Caco-2 (cell line): ENCODE results near the gene F12. TPM values are rescaled to one million over a fixed set of nuclear protein-coding genes. Genes with fewer than 3 reads are reported as not detected.
A peak's percentile ranks its signal among the peaks of the same experiment; 100 is the strongest.

ENCODE experiments used
- BruUV-seq: library from RNA; stranded (reverse); fragments of 400-500 nt; replicated peaks from 2 replicates; lab custom pipeline; 2021; lab: Mats Ljungman, UMichigan
- CTCF ChIA-PET: fragments of 300-600 bp; sonication (Branson Sonifier 250); formaldehyde crosslinking; loops from one replicate; lab custom pipeline; 2022; ENCODE audit warnings: antibody characterized with exemption; lab: Charles Lee
- POLR2A ChIA-PET: fragments of 300-600 bp; sonication (Branson Sonifier 250); formaldehyde crosslinking; loops from one replicate; lab custom pipeline; 2022; ENCODE audit warnings: antibody characterized with exemption; lab: Charles Lee
- DNase-seq, 2 experiments: peaks; one replicate each; pipeline versions ENCODE4 v3.0.0 to v3.0.0-alpha.2; 2020 to 2022
- H3K27me3 ChIP-seq: replicated peaks from 2 replicates; pipeline ENCODE4 v1.6.0; 2011; ENCODE audit warnings: low read length; ENCODE audit not compliant: control insufficient read depth, insufficient read depth
- H3K36me3 ChIP-seq: 2 replicates; pipeline ENCODE4 v1.5.1; 2011; ENCODE audit warnings: low read length; ENCODE audit not compliant: control insufficient read depth, insufficient read depth
- H3K4me1 ChIP-seq: fragments of 250-450 bp; sonication (Bioruptor Pico); 2 replicates; pipeline ENCODE4 v1.5.1; 2020; ENCODE audit warnings: mild to moderate bottlenecking
- H3K4me3 ChIP-seq: 2 replicates; pipeline ENCODE4 v1.5.1; 2011; ENCODE audit warnings: low read depth, mild to moderate bottlenecking, control low read depth, low read length
- H3K9me3 ChIP-seq: fragments of 250-450 bp; sonication (Bioruptor Pico); 2 replicates; pipeline ENCODE4 v1.5.1; 2020; ENCODE audit warnings: mild to moderate bottlenecking, moderate library complexity
- H3K27ac Mint-ChIP-seq: one replicate; pipeline ENCODE4 v1.8.0; 2022; ENCODE audit warnings: mixed read lengths; ENCODE audit not compliant: unreplicated experiment
- H3K27me3 Mint-ChIP-seq: one replicate; pipeline ENCODE4 v1.8.0; 2022; ENCODE audit warnings: mixed read lengths; ENCODE audit not compliant: insufficient read depth, unreplicated experiment
- H3K36me3 Mint-ChIP-seq: one replicate; pipeline ENCODE4 v1.8.0; 2022; ENCODE audit warnings: mild to moderate bottlenecking, mixed read lengths; ENCODE audit not compliant: insufficient read depth, unreplicated experiment
- H3K4me1 Mint-ChIP-seq: one replicate; pipeline ENCODE4 v1.8.0; 2022; ENCODE audit warnings: low read depth, mixed read lengths; ENCODE audit not compliant: unreplicated experiment
- H3K4me3 Mint-ChIP-seq: one replicate; pipeline ENCODE4 v1.8.0; 2022; ENCODE audit warnings: mild to moderate bottlenecking, moderate library complexity, mixed read lengths; ENCODE audit not compliant: unreplicated experiment
- H3K9me3 Mint-ChIP-seq: one replicate; pipeline ENCODE4 v1.8.0; 2022; ENCODE audit warnings: mixed read lengths; ENCODE audit not compliant: unreplicated experiment
- CTCF ChIP-seq, 2 experiments: fragments of 200-600 bp in 1 of 2; IDR thresholded peaks; 1 replicate in 1 of 2; 2 replicates in 1 of 2; pipeline versions ENCODE4 v1.5.1 to v1.8.0; 2011 to 2022; ENCODE audit warnings: antibody characterized with exemption in 1 of 2, control low read depth in 1 of 2, inconsistent platforms in 1 of 2, low read depth in 1 of 2, low read length in 1 of 2, mild to moderate bottlenecking in 1 of 2, moderate library complexity in 1 of 2; ENCODE audit not compliant: insufficient read depth in 1 of 2, severe bottlenecking in 1 of 2, unreplicated experiment in 1 of 2
- intact Hi-C: fragments of 100-400 bp; cut with micrococcal nuclease; formaldehyde crosslinking; loops from one replicate; pipeline ENCODE4 v1.10.0; 2022; ENCODE audit not compliant: unreplicated experiment
- total RNA-seq: library from RNA; stranded (reverse); gene quantifications from 2 replicates; pipeline ENCODE4 v1.2.3, GENCODE V29; 2022

The F12 gene
- total RNA-seq, 1 experiment from 2014 or later, result 13.3 TPM

- H3K9me3 ChIP-seq, result no peaks in the 10 kb centered on the region
- Mint-ChIP-seq H3K27me3 (no peaks in the 10 kb centered on the region), H3K36me3 (peaks cover 69% of the 10 kb centered on the region), H3K27ac (peak overlapping the region; percentile 87), H3K4me3 (peak overlapping the region; percentile 77), H3K9me3 (no peaks in the 10 kb centered on the region), H3K4me1 (peaks cover 7% of the 10 kb centered on the region)
- TF ChIP-seq CTCF (IDR thresholded peaks at IDR 0.05; ENCODE audit: insufficient read depth in 1 of 2, low read depth in 1 of 2, low read length in 1 of 2, severe bottlenecking in 1 of 2, unreplicated experiment in 1 of 2), result peak; percentile 85 to 87
- peak; percentile 92 to 97 for DNase-seq
- no TSS peak for BruUV-seq
- ChIA-PET CTCF (interaction anchor here (0.5 to 6.5 kb wide), 26 partner anchors 10 to 697 kb away, joined by 3 to 110 read pairs (median 6); partner anchors contain the start of genes F12, FGFR4, GRK6 and LMAN2), POLR2A (interaction anchor here (0.6 to 2.4 kb wide), 7 partner anchors 18 to 371 kb away, joined by 3 to 21 read pairs (median 5); partner anchors contain the start of genes GRK6 and PDLIM7)
- H3K36me3 ChIP-seq, result no peaks in the 10 kb centered on the region; the same call in 1 of the 2 replicates
- intact Hi-C loops, result loop anchor here (2.0 kb wide), 1 partner anchor 142 kb away; no protein-coding TSS in a partner anchor
- peaks cover 7% of the 10 kb centered on the region; the same call in 1 of the 2 replicates for H3K4me1 ChIP-seq
- H3K27me3 ChIP-seq, result no peaks in the 10 kb centered on the region
- H3K4me3 ChIP-seq, result peak overlapping the region; percentile 92
These were observed 45.8 kb upstream of the F12 start for GRCh38 chr5:177455036-177455660.

- peak; percentile 90 to 97 for DNase-seq
- Mint-ChIP-seq H3K36me3 (peaks cover 63% of the 10 kb centered on the region), H3K27ac (peak overlapping the region; percentile 87), H3K4me3 (peak overlapping the region; percentile 77), H3K9me3 (no peaks in the 10 kb centered on the region), H3K27me3 (no peaks in the 10 kb centered on the region), H3K4me1 (peaks cover 7% of the 10 kb centered on the region)
- intact Hi-C loops, result loop anchor here (1.0 to 2.0 kb wide), 3 partner anchors 50 to 142 kb away; no protein-coding TSS in a partner anchor
- TF ChIP-seq CTCF (IDR thresholded peaks at IDR 0.05; ENCODE audit: insufficient read depth in 1 of 2, low read depth in 1 of 2, low read length in 1 of 2, severe bottlenecking in 1 of 2, unreplicated experiment in 1 of 2), result peak; percentile 62 to 95
- H3K36me3 ChIP-seq, result no peaks in the 10 kb centered on the region; the same call in 1 of the 2 replicates
- no peaks in the 10 kb centered on the region for H3K9me3 ChIP-seq
- peak overlapping the region; percentile 92 for H3K4me3 ChIP-seq
- ChIA-PET POLR2A (interaction anchor here (0.6 to 2.4 kb wide), 8 partner anchors 17 to 371 kb away, joined by 3 to 21 read pairs (median 6); partner anchors contain the start of genes GRK6 and PDLIM7), CTCF (interaction anchor here (0.5 to 6.5 kb wide), 24 partner anchors 10 to 365 kb away, joined by 3 to 110 read pairs (median 8); partner anchors contain the start of genes F12, GRK6, PDLIM7 and PRR7)
- no peaks in the 10 kb centered on the region for H3K27me3 ChIP-seq
- peaks cover 7% of the 10 kb centered on the region; the same call in 1 of the 2 replicates for H3K4me1 ChIP-seq
- no TSS peak for BruUV-seq
These were observed 45.2 kb upstream of the F12 start for GRCh38 chr5:177454397-177455035.
